IPS-NIHi11 (cell line): Measurements from ENCODE around the gene GPR156.

Source experiments
- DNase-seq: peaks from one replicate; pipeline ENCODE4 v3.0.0; 2012; ENCODE audit warnings: mixed read lengths, low spot score

GPR156 gene

DNA sequence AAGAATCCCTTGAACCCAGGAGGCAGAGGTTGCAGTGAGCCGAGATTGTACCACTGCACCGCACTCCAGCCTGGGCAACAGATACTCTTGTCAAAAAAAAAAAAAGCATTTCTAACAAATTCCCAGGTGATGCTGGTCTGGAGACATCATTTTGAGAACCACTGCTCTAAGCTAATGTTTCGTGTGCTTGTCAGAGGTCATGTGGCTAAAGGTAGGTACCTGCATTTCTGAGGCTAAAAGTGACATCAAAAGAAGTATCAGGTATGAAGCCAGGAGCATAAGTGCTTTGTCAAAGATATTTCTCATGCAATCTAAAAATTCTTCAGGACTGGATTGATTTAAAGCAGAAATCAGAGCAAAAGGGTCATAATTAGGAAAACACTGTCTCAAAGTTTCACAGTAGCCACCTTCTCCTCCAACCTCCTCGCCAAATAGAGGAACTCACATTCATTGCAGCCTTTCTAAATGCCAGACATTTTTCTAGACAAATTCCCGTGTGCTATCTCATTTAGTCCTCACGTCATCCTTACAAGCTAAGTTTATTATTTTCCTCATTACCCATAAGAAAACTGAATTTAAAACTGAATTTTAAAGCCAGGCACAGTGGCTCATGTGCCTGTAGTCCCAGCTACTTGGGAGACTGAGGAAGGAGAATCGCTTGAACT, 165.0 kb downstream of the GPR156 start:
- no peak for DNase-seq
